Measurements from ENCODE around the gene GLYATL3. TPM values are rescaled to one million over a fixed set of nuclear protein-coding genes. Genes with fewer than 3 reads are reported as not detected.

GLYATL3 gene
- total RNA-seq, 2 experiments from 2014 or later: not detected

- intact Hi-C loops (cut with micrococcal nuclease): no loop called here
- no peaks in the 10 kb centered on the region for H3K36me3 Mint-ChIP-seq (ENCODE audit: low read depth)
- peaks cover 21% of the 10 kb centered on the region for H3K4me1 Mint-ChIP-seq (ENCODE audit: low read depth)
- peaks cover 28% of the 10 kb centered on the region for H3K27me3 Mint-ChIP-seq
- H3K27ac Mint-ChIP-seq: no peak within 1 kb of the TSS
- ChIA-PET POLR2A (no interaction called here), CTCF (interaction anchor here (0.6 to 4.8 kb wide), 4 partner anchors 11 to 308 kb away, joined by 3 to 41 read pairs (median 4); no protein-coding TSS in a partner anchor)
- DNase-seq (peak; percentile 55), ATAC-seq (peak; percentile 78)
- TF ChIP-seq CTCF (IDR thresholded peaks at IDR 0.05): no peak
- peak within 1 kb of the TSS; percentile 72 for H3K4me3 Mint-ChIP-seq
- H3K9me3 Mint-ChIP-seq: no peaks in the 10 kb centered on the region
Measured at GRCh38 chr6:49550492-49551077, 50.9 kb downstream of the GLYATL3 start, which contains the start of gene C6orf141. TSS of gene C6orf141 (plus strand) at chr6:49550668. CDS start at chr6:49550793, 125 bp downstream.

GRCh38 chr6:49551078-49551865, 51.5 kb downstream of the GLYATL3 start:
- H3K4me1 Mint-ChIP-seq (ENCODE audit: low read depth): peaks cover 21% of the 10 kb centered on the region
- H3K27ac Mint-ChIP-seq: no peak overlapping the region
- intact Hi-C loops (cut with micrococcal nuclease): no loop called here
- peak overlapping the region; percentile 72 for H3K4me3 Mint-ChIP-seq
- DNase-seq (peak; percentile 7), ATAC-seq (peak; percentile 50)
- CTCF ChIA-PET: interaction anchor here (0.6 to 4.8 kb wide), 6 partner anchors 10 to 308 kb away, joined by 3 to 41 read pairs (median 4); no protein-coding TSS in a partner anchor
- peaks cover 28% of the 10 kb centered on the region for H3K27me3 Mint-ChIP-seq
- no peak for TF ChIP-seq CTCF (IDR thresholded peaks at IDR 0.05)
- POLR2A ChIA-PET: no interaction called here
- no peaks in the 10 kb centered on the region for H3K36me3 Mint-ChIP-seq (ENCODE audit: low read depth)
- no peaks in the 10 kb centered on the region for H3K9me3 Mint-ChIP-seq

- Mint-ChIP-seq H3K9me3 (no peaks in the 10 kb centered on the region), H3K36me3 (ENCODE audit: low read depth) (no peaks in the 10 kb centered on the region), H3K4me3 (peak overlapping the region; percentile 72), H3K27me3 (peaks cover 28% of the 10 kb centered on the region), H3K27ac (no peak overlapping the region), H3K4me1 (ENCODE audit: low read depth) (peaks cover 21% of the 10 kb centered on the region)
- ATAC-seq (peak; percentile 49), DNase-seq (peak; percentile 16)
- ChIA-PET CTCF (interaction anchor here (1.1 to 4.8 kb wide), 4 partner anchors 10 to 56 kb away, joined by 3 to 41 read pairs (median 4); no protein-coding TSS in a partner anchor), POLR2A (no interaction called here)
- TF ChIP-seq CTCF (IDR thresholded peaks at IDR 0.05): no peak
- intact Hi-C loops (cut with micrococcal nuclease): no loop called here
Measured at GRCh38 chr6:49551866-49552129, 52.1 kb downstream of the GLYATL3 start.

GRCh38 chr6:49552596-49552995, 52.9 kb downstream of the GLYATL3 start:
- DNase-seq (no peak), ATAC-seq (no peak)
- H3K4me3 Mint-ChIP-seq: no peak overlapping the region
- H3K27me3 Mint-ChIP-seq: peaks cover 26% of the 10 kb centered on the region
- no peak for TF ChIP-seq CTCF (IDR thresholded peaks at IDR 0.05)
- H3K36me3 Mint-ChIP-seq (ENCODE audit: low read depth): no peaks in the 10 kb centered on the region
- intact Hi-C loops (cut with micrococcal nuclease): no loop called here
- peaks cover 21% of the 10 kb centered on the region for H3K4me1 Mint-ChIP-seq (ENCODE audit: low read depth)
- CTCF ChIA-PET: interaction anchor here (1.0 to 4.8 kb wide), 2 partner anchors 21 to 52 kb away, joined by 3 to 41 read pairs; no protein-coding TSS in a partner anchor
- POLR2A ChIA-PET: no interaction called here
- no peaks in the 10 kb centered on the region for H3K9me3 Mint-ChIP-seq
- no peak overlapping the region for H3K27ac Mint-ChIP-seq

GRCh38 chr6:49553384-49553783, 53.7 kb downstream of the GLYATL3 start:
- H3K4me1 Mint-ChIP-seq (ENCODE audit: low read depth): peaks cover 21% of the 10 kb centered on the region
- H3K4me3 Mint-ChIP-seq: no peak overlapping the region
- peaks cover 26% of the 10 kb centered on the region for H3K27me3 Mint-ChIP-seq
- no peak overlapping the region for H3K27ac Mint-ChIP-seq
- no peak for ATAC-seq
- POLR2A ChIA-PET: no interaction called here
- no peak for DNase-seq
- CTCF ChIA-PET: interaction anchor here (1.0 to 4.8 kb wide), 2 partner anchors 22 to 51 kb away, joined by 3 to 41 read pairs; no protein-coding TSS in a partner anchor
- H3K9me3 Mint-ChIP-seq: no peaks in the 10 kb centered on the region
- intact Hi-C loops (cut with micrococcal nuclease): no loop called here
- no peaks in the 10 kb centered on the region for H3K36me3 Mint-ChIP-seq (ENCODE audit: low read depth)
- no peak for TF ChIP-seq CTCF (IDR thresholded peaks at IDR 0.05)
